ENCODE data around the gene ZNF784.

Gene ZNF784

GRCh38 chr19:55586976-55587668 is 37.2 kb downstream of the ZNF784 start (continued):
- no peak for TF ChIP-seq ZNF518A (tag by site-specific recombination; conservative IDR thresholded peaks at IDR 0.05; ENCODE audit: low read depth)
- peak; percentile 49; the same call in 1 of the 2 replicates for TF ChIP-seq ZSCAN30 (tag by site-specific recombination; IDR thresholded peaks at IDR 0.05)
- no peak for TF ChIP-seq ZNF639 (tag by site-specific recombination; IDR thresholded peaks at IDR 0.05)
- TF ChIP-seq PRDM2 (tag by site-specific recombination; IDR thresholded peaks at IDR 0.05; ENCODE audit: borderline replicate concordance): no peak
- TF ChIP-seq ZNF776 (tag by site-specific recombination; IDR thresholded peaks at IDR 0.05; ENCODE audit: borderline replicate concordance): no peak
- TF ChIP-seq KLF9 (tag by site-specific recombination; IDR thresholded peaks at IDR 0.05; ENCODE audit: low read depth): peak; percentile 85
- no peak for TF ChIP-seq SETDB1 (IDR thresholded peaks at IDR 0.05; ENCODE audit: insufficient read length, low read length)
- no peak for TF ChIP-seq SCRT2 (tag by site-specific recombination; IDR thresholded peaks at IDR 0.05)
- TF ChIP-seq ZNF704 (tag by site-specific recombination; IDR thresholded peaks at IDR 0.05): no peak
- no peak for TF ChIP-seq ZNF585B (tag by site-specific recombination; IDR thresholded peaks at IDR 0.05)
- TF ChIP-seq, protein P1, sequence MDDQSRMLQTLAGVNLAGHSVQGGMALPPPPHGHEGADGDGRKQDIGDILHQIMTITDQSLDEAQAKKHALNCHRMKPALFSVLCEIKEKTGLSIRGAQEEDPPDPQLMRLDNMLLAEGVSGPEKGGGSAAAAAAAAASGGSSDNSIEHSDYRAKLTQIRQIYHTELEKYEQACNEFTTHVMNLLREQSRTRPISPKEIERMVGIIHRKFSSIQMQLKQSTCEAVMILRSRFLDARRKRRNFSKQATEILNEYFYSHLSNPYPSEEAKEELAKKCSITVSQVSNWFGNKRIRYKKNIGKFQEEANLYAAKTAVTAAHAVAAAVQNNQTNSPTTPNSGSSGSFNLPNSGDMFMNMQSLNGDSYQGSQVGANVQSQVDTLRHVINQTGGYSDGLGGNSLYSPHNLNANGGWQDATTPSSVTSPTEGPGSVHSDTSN (CRISPR knock-in tag; IDR thresholded peaks at IDR 0.05): no peak
- TF ChIP-seq, protein P2, sequence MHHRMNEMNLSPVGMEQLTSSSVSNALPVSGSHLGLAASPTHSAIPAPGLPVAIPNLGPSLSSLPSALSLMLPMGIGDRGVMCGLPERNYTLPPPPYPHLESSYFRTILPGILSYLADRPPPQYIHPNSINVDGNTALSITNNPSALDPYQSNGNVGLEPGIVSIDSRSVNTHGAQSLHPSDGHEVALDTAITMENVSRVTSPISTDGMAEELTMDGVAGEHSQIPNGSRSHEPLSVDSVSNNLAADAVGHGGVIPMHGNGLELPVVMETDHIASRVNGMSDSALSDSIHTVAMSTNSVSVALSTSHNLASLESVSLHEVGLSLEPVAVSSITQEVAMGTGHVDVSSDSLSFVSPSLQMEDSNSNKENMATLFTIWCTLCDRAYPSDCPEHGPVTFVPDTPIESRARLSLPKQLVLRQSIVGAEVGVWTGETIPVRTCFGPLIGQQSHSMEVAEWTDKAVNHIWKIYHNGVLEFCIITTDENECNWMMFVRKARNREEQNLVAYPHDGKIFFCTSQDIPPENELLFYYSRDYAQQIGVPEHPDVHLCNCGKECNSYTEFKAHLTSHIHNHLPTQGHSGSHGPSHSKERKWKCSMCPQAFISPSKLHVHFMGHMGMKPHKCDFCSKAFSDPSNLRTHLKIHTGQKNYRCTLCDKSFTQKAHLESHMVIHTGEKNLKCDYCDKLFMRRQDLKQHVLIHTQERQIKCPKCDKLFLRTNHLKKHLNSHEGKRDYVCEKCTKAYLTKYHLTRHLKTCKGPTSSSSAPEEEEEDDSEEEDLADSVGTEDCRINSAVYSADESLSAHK (tag by site-specific recombination; IDR thresholded peaks at IDR 0.05): 0 out of 2 replicates have a peak, but pooled peaks have one; percentile 13
- peak; percentile 48 for TF ChIP-seq ZNF561 (tag by site-specific recombination; IDR thresholded peaks at IDR 0.05; ENCODE audit: borderline replicate concordance)
- no peak for TF ChIP-seq ZNF433 (tag by site-specific recombination; IDR thresholded peaks at IDR 0.05; ENCODE audit: low read depth)
- no peak for TF ChIP-seq ZNF202 (tag by site-specific recombination; IDR thresholded peaks at IDR 0.05; ENCODE audit: borderline replicate concordance)
- no peak for TF ChIP-seq ZNF140 (tag by site-specific recombination; IDR thresholded peaks at IDR 0.05)
- TF ChIP-seq BCL11A (tag by site-specific recombination; IDR thresholded peaks at IDR 0.05; ENCODE audit: low read depth): no peak
